AG09309 (cell line): ENCODE results near the gene PLCB2.

Experiments
- DNase-seq: peaks from one replicate; pipeline ENCODE4 v3.0.0-alpha.2; 2010; ENCODE audit warnings: low read depth
- H3K4me3 ChIP-seq: 2 replicates; pipeline ENCODE4 v1.5.1; 2011; ENCODE audit warnings: mild to moderate bottlenecking, low read depth, low read length, moderate library complexity; ENCODE audit not compliant: control insufficient read depth
- TF ChIP-seq, protein P1 (sequence below): IDR thresholded peaks from 2 replicates; pipeline ENCODE4 v1.5.1; 2011; ENCODE audit warnings: mild to moderate bottlenecking, low read depth, low read length, inconsistent platforms; ENCODE audit not compliant: insufficient read depth, control insufficient read depth; ENCODE audit errors: missing control alignments

The PLCB2 gene

GRCh38 chr15:40345225-40345866 is 37.6 kb upstream of the PLCB2 start:
- TF ChIP-seq, protein P1, sequence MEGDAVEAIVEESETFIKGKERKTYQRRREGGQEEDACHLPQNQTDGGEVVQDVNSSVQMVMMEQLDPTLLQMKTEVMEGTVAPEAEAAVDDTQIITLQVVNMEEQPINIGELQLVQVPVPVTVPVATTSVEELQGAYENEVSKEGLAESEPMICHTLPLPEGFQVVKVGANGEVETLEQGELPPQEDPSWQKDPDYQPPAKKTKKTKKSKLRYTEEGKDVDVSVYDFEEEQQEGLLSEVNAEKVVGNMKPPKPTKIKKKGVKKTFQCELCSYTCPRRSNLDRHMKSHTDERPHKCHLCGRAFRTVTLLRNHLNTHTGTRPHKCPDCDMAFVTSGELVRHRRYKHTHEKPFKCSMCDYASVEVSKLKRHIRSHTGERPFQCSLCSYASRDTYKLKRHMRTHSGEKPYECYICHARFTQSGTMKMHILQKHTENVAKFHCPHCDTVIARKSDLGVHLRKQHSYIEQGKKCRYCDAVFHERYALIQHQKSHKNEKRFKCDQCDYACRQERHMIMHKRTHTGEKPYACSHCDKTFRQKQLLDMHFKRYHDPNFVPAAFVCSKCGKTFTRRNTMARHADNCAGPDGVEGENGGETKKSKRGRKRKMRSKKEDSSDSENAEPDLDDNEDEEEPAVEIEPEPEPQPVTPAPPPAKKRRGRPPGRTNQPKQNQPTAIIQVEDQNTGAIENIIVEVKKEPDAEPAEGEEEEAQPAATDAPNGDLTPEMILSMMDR: no peak
- H3K4me3 ChIP-seq: no peak overlapping the region
- no peak for DNase-seq

DNA sequence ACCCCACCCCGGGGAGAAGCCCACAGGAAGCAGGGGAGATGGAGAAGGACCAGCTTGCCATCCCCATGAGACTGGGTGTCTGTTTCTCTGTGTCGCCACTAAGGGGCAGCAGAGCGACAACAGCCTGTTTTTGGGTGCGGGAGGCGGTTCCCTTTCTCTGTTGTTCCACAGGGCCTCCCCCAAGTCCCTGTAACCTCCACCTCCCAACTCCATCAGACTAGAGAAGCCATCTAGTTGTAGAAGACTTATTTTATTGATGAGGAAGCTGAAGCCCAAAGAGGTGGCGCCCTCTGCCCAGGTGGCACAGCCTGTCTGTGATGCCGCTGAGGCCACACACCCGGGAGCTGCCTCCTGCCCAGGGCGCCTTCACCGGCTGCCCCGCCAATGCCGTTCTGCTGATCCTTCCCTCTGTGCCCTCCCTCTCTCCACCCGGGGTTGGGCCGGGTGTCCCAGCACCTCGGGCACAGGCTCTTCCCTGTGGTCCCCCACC is 36.9 kb upstream of the PLCB2 start:
- TF ChIP-seq, protein P1: peak; percentile 81
- H3K4me3 ChIP-seq: no peak overlapping the region
- no peak for DNase-seq

- TF ChIP-seq, protein P1: no peak
- H3K4me3 ChIP-seq: no peak overlapping the region
- DNase-seq: no peak
Observed at GRCh38 chr15:40344217-40344616, 36.5 kb upstream of the PLCB2 start.

GRCh38 chr15:40343512-40343911 is 35.8 kb upstream of the PLCB2 start:
- H3K4me3 ChIP-seq: no peak overlapping the region
- TF ChIP-seq, protein P1: no peak
- peak; percentile 49 for DNase-seq

- DNase-seq: no peak
- TF ChIP-seq, protein P1: no peak
Observed at GRCh38 chr15:40342416-40343320, 34.9 kb upstream of the PLCB2 start.

GRCh38 chr15:40340740-40341400 is 33.1 kb upstream of the PLCB2 start, which contains the start of gene CCDC9B:
Gene CCDC9B (minus strand): TSS chr15:40340939. CDS start chr15:40340819, 120 bp downstream.
- H3K4me3 ChIP-seq: peak within 1 kb of the TSS; percentile 31
- DNase-seq: peak; percentile 46
- TF ChIP-seq, protein P1: no peak

More at GRCh38 chr15:40342416-40343320, 34.9 kb upstream of the PLCB2 start:
- H3K4me3 ChIP-seq: no peak overlapping the region
